Lower leg skin (tissue), 3 donors: ENCODE data around the gene RENBP.

ENCODE experiments used
- CTCF ChIP-seq, 3 donors: fragments of 450-650 bp; IDR thresholded peaks; one replicate each; pipeline ENCODE4 v1.5.1; 2016; ENCODE audit warnings: antibody characterized with exemption in 3 of 3, mild to moderate bottlenecking in 3 of 3, moderate library complexity in 2 of 3
- POLR2A ChIP-seq, 2 donors: fragments of 450-650 bp; IDR thresholded peaks; one replicate each; pipeline ENCODE4 v1.6.1; 2016 to 2017; ENCODE audit warnings: antibody characterized with exemption in 2 of 2, mild to moderate bottlenecking in 1 of 2, moderate library complexity in 1 of 2

GRCh38 chrX:153929576-153929975 lies 14.9 kb downstream of the RENBP start:
- TF ChIP-seq CTCF (IDR thresholded peaks at IDR 0.05) (no peak), POLR2A (IDR thresholded peaks at IDR 0.05) (no peak)
